ENCODE results near the gene NFIC.

DNA sequence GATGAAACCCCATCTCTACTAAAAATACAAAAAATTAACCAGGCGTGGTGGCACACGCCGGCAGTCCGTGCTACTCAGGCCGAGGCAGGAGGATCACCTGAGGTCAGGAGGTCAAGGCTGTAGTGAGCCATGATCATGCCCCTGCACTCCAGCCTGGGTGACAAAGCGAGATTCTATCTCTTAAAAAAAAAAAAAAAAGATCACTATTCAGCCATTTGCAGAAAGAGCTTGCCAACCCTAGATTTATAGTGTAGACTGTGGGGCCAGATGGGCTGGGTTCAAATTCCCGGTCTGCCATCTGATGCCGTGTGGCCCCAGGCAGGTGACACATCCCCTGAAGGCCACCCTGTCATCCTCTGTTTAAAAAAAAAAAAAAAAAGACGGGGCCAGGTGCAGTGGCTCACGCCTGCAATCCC, 85.1 kb downstream of the NFIC start:
- TF ChIP-seq, protein P1, sequence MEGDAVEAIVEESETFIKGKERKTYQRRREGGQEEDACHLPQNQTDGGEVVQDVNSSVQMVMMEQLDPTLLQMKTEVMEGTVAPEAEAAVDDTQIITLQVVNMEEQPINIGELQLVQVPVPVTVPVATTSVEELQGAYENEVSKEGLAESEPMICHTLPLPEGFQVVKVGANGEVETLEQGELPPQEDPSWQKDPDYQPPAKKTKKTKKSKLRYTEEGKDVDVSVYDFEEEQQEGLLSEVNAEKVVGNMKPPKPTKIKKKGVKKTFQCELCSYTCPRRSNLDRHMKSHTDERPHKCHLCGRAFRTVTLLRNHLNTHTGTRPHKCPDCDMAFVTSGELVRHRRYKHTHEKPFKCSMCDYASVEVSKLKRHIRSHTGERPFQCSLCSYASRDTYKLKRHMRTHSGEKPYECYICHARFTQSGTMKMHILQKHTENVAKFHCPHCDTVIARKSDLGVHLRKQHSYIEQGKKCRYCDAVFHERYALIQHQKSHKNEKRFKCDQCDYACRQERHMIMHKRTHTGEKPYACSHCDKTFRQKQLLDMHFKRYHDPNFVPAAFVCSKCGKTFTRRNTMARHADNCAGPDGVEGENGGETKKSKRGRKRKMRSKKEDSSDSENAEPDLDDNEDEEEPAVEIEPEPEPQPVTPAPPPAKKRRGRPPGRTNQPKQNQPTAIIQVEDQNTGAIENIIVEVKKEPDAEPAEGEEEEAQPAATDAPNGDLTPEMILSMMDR (IDR thresholded peaks at IDR 0.05; ENCODE audit: borderline replicate concordance, extremely low read depth, low read length, poor library complexity, severe bottlenecking), result no peak
- no peak for TF ChIP-seq EZH2 (IDR thresholded peaks at IDR 0.05; ENCODE audit: borderline replicate concordance, low read depth, low read length, severe bottlenecking)

All from DND-41 (cell line).